ENCODE results near the gene ZNF341. TPM values are rescaled to one million over a fixed set of nuclear protein-coding genes. Genes with fewer than 3 reads are reported as not detected.

The ZNF341 gene
- total RNA-seq, 1 experiment from 2014 or later = 7.7 TPM

DNA sequence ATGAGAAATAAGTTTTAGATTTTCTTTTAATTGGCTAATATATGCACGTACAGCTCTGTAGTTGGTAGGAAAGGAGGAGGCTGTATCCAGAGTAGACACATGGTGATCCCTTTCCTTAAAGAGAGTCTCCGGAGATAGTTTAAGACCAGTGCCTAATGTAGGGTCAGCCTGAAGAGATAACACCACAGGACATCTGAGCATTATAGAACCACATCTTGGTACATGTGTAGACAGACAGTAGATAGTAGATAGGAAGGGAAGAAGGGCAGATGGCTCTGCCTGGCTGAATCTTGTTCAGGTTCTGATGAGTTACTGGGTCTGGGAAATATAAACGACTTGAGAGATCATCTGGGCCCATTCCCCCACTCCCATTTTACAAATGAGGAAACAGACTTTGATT is 97.8 kb downstream of the ZNF341 start:
- no TSS peak for BruUV-seq (replicated peaks)

DNA sequence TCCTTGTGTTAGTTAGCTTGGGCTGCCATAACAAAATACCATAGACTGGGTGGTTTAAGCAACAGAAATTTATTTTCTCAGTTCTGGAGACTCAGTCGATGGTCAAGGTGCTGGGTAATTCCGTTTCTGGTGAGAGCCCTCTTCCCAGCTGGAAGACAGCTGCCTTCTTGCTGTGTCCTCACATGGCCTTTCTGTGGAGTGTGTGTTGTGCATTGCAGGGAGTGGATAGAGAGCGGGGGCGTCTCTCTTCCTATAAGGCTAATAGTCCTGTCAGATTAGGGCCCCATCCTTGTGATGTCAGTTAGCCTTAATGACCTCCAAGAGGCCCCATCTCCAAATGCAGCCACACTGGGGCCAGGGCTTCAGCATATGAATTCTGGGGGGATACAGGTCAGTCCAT is 98.6 kb downstream of the ZNF341 start:
- ATAC-seq (no peak), DNase-seq (ENCODE audit: low read depth, low spot score) (no peak)
- Histone ChIP-seq H3K4me1 (ENCODE audit: control insufficient read depth, insufficient read depth, low read length) (peaks cover 9% of the 10 kb centered on the region; the same call in 1 of the 2 replicates), H3K4me3 (ENCODE audit: low read depth in 2 of 2, low read length in 2 of 2) (no peak overlapping the region), H3K36me3 (ENCODE audit: control insufficient read depth, insufficient read depth, low read length) (no peaks in the 10 kb centered on the region), H3K27me3 (ENCODE audit: control insufficient read depth, insufficient read depth, low read length) (no peaks in the 10 kb centered on the region), H3K27ac (ENCODE audit: low read length) (no peak overlapping the region), H3K9me3 (ENCODE audit: control insufficient read depth, insufficient read depth, low read depth, low read length) (no peaks in the 10 kb centered on the region)
- ChIA-PET POLR2A (no interaction called here), CTCF (interaction anchor here (0.6 kb wide), 1 partner anchor 98 kb away, joined by 8 read pairs; no protein-coding TSS in a partner anchor)
- TF ChIP-seq TCF7L2 (IDR thresholded peaks at IDR 0.05; ENCODE audit: low read depth, low read length) (no peak), SIN3A (IDR thresholded peaks at IDR 0.05; ENCODE audit: borderline replicate concordance, insufficient read depth, low read depth, low read length) (no peak), POLR2AphosphoS5 (IDR thresholded peaks at IDR 0.05; ENCODE audit: low read depth, low read length) (no peak)
- TF ChIP-seq, protein P1, sequence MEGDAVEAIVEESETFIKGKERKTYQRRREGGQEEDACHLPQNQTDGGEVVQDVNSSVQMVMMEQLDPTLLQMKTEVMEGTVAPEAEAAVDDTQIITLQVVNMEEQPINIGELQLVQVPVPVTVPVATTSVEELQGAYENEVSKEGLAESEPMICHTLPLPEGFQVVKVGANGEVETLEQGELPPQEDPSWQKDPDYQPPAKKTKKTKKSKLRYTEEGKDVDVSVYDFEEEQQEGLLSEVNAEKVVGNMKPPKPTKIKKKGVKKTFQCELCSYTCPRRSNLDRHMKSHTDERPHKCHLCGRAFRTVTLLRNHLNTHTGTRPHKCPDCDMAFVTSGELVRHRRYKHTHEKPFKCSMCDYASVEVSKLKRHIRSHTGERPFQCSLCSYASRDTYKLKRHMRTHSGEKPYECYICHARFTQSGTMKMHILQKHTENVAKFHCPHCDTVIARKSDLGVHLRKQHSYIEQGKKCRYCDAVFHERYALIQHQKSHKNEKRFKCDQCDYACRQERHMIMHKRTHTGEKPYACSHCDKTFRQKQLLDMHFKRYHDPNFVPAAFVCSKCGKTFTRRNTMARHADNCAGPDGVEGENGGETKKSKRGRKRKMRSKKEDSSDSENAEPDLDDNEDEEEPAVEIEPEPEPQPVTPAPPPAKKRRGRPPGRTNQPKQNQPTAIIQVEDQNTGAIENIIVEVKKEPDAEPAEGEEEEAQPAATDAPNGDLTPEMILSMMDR (IDR thresholded peaks at IDR 0.05) = no peak
- TF ChIP-seq, protein P2, sequence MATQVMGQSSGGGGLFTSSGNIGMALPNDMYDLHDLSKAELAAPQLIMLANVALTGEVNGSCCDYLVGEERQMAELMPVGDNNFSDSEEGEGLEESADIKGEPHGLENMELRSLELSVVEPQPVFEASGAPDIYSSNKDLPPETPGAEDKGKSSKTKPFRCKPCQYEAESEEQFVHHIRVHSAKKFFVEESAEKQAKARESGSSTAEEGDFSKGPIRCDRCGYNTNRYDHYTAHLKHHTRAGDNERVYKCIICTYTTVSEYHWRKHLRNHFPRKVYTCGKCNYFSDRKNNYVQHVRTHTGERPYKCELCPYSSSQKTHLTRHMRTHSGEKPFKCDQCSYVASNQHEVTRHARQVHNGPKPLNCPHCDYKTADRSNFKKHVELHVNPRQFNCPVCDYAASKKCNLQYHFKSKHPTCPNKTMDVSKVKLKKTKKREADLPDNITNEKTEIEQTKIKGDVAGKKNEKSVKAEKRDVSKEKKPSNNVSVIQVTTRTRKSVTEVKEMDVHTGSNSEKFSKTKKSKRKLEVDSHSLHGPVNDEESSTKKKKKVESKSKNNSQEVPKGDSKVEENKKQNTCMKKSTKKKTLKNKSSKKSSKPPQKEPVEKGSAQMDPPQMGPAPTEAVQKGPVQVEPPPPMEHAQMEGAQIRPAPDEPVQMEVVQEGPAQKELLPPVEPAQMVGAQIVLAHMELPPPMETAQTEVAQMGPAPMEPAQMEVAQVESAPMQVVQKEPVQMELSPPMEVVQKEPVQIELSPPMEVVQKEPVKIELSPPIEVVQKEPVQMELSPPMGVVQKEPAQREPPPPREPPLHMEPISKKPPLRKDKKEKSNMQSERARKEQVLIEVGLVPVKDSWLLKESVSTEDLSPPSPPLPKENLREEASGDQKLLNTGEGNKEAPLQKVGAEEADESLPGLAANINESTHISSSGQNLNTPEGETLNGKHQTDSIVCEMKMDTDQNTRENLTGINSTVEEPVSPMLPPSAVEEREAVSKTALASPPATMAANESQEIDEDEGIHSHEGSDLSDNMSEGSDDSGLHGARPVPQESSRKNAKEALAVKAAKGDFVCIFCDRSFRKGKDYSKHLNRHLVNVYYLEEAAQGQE (IDR thresholded peaks at IDR 0.05; ENCODE audit: insufficient read depth in 1 of 2, low read depth in 2 of 2, low read length in 1 of 2) = no peak
- intact Hi-C loops (cut with micrococcal nuclease; ENCODE audit: unreplicated experiment) (no loop called here), in situ Hi-C loops (cut with HindIII; ENCODE audit: low pct_unique_long_range_greater_than_20kb, low sequenced_read_pairs) (no loop called here)
- no TSS peak for BruUV-seq (replicated peaks)

More for the DNA sequence above, 97.8 kb downstream of the ZNF341 start:
- POLR2A ChIA-PET = no interaction called here
- no peaks in the 10 kb centered on the region for H3K9me3 ChIP-seq (ENCODE audit: control insufficient read depth, insufficient read depth, low read depth, low read length)
- no peak overlapping the region for H3K27ac ChIP-seq (ENCODE audit: low read length)
- DNase-seq (ENCODE audit: low read depth, low spot score) (no peak), ATAC-seq (no peak)
- CTCF ChIA-PET = no interaction called here
- in situ Hi-C loops (cut with HindIII; ENCODE audit: low pct_unique_long_range_greater_than_20kb, low sequenced_read_pairs) (no loop called here), intact Hi-C loops (cut with micrococcal nuclease; ENCODE audit: unreplicated experiment) (no loop called here)
- TF ChIP-seq, protein P2 (IDR thresholded peaks at IDR 0.05; ENCODE audit: insufficient read depth in 1 of 2, low read depth in 2 of 2, low read length in 1 of 2) = no peak
- TF ChIP-seq, protein P1 (IDR thresholded peaks at IDR 0.05) = no peak
- no peak for TF ChIP-seq TCF7L2 (IDR thresholded peaks at IDR 0.05; ENCODE audit: low read depth, low read length)
- no peak for TF ChIP-seq SIN3A (IDR thresholded peaks at IDR 0.05; ENCODE audit: borderline replicate concordance, insufficient read depth, low read depth, low read length)
- TF ChIP-seq POLR2AphosphoS5 (IDR thresholded peaks at IDR 0.05; ENCODE audit: low read depth, low read length) = no peak
- no peak overlapping the region for H3K4me3 ChIP-seq (ENCODE audit: low read depth in 2 of 2, low read length in 2 of 2)
- H3K27me3 ChIP-seq (ENCODE audit: control insufficient read depth, insufficient read depth, low read length) = no peaks in the 10 kb centered on the region
- peaks cover 9% of the 10 kb centered on the region; the same call in 1 of the 2 replicates for H3K4me1 ChIP-seq (ENCODE audit: control insufficient read depth, insufficient read depth, low read length)
- H3K36me3 ChIP-seq (ENCODE audit: control insufficient read depth, insufficient read depth, low read length) = no peaks in the 10 kb centered on the region
